Gastrocnemius medialis (tissue), 4 donors: ENCODE measurements around the gene ZNF195.

Experiments used
- POLR2A ChIP-seq, 2 donors: fragments of 450-650 bp; IDR thresholded peaks; one replicate each; pipeline ENCODE4 v1.6.1; 2017; ENCODE audit warnings: antibody characterized with exemption in 2 of 2, mild to moderate bottlenecking in 2 of 2, moderate library complexity in 2 of 2
- TF ChIP-seq, protein P1 (sequence below), 5 experiments: fragments of 450-650 bp in 3 of 5; fragments of 200-600 bp in 2 of 5; sonication (generic) in 2 of 5; IDR thresholded peaks in 4 of 5; conservative IDR thresholded peaks in 1 of 5; 1 replicate in 4 of 5; 2 replicates in 1 of 5; pipeline ENCODE4 v1.5.1; 2016 to 2019; ENCODE audit warnings: antibody characterized with exemption in 5 of 5, mild to moderate bottlenecking in 3 of 5, moderate library complexity in 3 of 5

- TF ChIP-seq, protein P1, sequence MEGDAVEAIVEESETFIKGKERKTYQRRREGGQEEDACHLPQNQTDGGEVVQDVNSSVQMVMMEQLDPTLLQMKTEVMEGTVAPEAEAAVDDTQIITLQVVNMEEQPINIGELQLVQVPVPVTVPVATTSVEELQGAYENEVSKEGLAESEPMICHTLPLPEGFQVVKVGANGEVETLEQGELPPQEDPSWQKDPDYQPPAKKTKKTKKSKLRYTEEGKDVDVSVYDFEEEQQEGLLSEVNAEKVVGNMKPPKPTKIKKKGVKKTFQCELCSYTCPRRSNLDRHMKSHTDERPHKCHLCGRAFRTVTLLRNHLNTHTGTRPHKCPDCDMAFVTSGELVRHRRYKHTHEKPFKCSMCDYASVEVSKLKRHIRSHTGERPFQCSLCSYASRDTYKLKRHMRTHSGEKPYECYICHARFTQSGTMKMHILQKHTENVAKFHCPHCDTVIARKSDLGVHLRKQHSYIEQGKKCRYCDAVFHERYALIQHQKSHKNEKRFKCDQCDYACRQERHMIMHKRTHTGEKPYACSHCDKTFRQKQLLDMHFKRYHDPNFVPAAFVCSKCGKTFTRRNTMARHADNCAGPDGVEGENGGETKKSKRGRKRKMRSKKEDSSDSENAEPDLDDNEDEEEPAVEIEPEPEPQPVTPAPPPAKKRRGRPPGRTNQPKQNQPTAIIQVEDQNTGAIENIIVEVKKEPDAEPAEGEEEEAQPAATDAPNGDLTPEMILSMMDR (IDR thresholded peaks at IDR 0.05 in 4 of 5, conservative IDR thresholded peaks at IDR 0.05 in 1 of 5), result no peak
- no peak for TF ChIP-seq POLR2A (IDR thresholded peaks at IDR 0.05)
Observed at GRCh38 chr11:3370311-3370870, 8.6 kb downstream of the ZNF195 start.
